Bronchial epithelial cell (primary cell): ENCODE measurements around the gene RALGDS. TPM values are rescaled to one million over a fixed set of nuclear protein-coding genes. Genes with fewer than 3 reads are reported as not detected.
A peak's percentile ranks its signal among the peaks of the same experiment; 100 is the strongest.

Experiments
- DNase-seq: peaks from one replicate; pipeline ENCODE4 v3.0.0-alpha.2; 2010; ENCODE audit warnings: low read depth
- FAIRE-seq: peaks from 2 replicates; lab custom pipeline; 2011; peaks lifted over from hg19 to GRCh38; lab: Jason Lieb, UNC
- H3K27me3 ChIP-seq: 2 replicates; pipeline ENCODE4 v1.5.1; 2011; ENCODE audit warnings: low read length; ENCODE audit not compliant: control insufficient read depth, insufficient read depth
- H3K36me3 ChIP-seq: 2 replicates; pipeline ENCODE4 v1.5.1; 2011; ENCODE audit warnings: low read length; ENCODE audit not compliant: control insufficient read depth, insufficient read depth
- H3K4me3 ChIP-seq: 2 replicates; pipeline ENCODE4 v1.5.1; 2011; ENCODE audit warnings: mild to moderate bottlenecking, low read depth, low read length, control low read depth
- CTCF ChIP-seq: IDR thresholded peaks from 2 replicates; pipeline ENCODE4 v1.5.1; 2011; ENCODE audit warnings: mild to moderate bottlenecking, moderate library complexity, low read length, control low read depth, inconsistent platforms; ENCODE audit not compliant: insufficient read depth, severe bottlenecking
- total RNA-seq: library from RNA; depleted of rRNA; stranded (reverse); fragments of >200 nt; gene quantifications from 2 replicates; pipeline ENCODE4 v1.2.1, GENCODE V29; 2014

The RALGDS gene
- total RNA-seq, 1 donor from 2014 or later = 18.7 TPM

DNA sequence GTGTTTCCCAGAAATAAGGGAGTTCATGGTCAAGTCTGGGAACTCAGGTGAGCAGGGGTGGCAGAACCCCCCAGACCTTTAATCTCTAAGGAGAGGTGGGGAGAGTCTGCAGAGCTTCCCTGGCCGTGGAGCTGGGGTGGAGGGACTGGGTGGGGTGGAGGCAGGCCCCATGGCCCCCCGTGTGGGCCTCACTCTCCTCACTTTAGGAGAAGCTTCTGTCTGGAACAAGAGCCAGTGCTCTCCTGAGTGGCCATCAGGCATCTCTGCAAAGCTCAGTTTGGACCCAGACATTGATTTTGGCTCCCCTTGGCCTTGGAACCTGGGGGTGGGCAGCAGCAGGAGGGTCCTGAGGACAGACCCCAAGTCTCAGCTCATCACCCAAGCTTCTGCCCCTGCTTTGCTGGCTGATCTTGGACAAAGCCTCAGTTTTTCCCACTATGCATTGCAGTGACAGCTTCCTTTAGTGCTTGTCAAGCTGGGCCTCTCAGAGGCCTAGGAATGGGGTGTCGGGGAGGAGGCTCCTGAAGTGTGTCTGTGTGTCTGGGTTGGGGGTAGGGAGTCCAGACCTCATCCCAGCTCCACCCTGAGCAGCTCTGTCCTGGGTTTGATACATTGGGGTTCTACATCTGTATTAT, 46.2 kb upstream of the RALGDS start:
- Histone ChIP-seq H3K27me3 (peaks cover 11% of the 10 kb centered on the region), H3K4me3 (no peak overlapping the region), H3K36me3 (no peaks in the 10 kb centered on the region)
- FAIRE-seq = no peak
- TF ChIP-seq CTCF = no peak
- no peak for DNase-seq

DNA sequence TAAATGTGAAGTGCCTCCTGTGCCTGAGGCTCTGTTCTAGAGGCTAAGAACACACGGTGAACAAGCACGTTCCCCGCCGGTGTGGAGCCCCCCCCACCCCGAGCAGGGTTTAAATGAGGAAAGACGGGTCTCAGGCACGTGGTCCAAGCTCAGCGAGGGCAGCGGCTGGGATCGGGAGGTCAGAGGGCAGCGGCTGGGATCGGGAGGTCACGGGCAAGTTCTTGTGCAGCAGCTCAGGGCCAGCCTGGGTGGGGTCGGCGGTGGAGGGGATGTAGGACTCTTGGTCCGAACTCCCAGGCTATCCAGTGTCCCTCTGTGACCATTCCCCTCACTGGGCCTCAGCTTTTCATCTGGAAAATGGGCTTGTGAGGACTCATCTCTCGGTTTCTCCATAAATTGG, 45.4 kb upstream of the RALGDS start:
- no peak for DNase-seq
- TF ChIP-seq CTCF = no peak
- Histone ChIP-seq H3K27me3 (peaks cover 8% of the 10 kb centered on the region), H3K36me3 (no peaks in the 10 kb centered on the region), H3K4me3 (no peak overlapping the region)
- FAIRE-seq = no peak

DNA sequence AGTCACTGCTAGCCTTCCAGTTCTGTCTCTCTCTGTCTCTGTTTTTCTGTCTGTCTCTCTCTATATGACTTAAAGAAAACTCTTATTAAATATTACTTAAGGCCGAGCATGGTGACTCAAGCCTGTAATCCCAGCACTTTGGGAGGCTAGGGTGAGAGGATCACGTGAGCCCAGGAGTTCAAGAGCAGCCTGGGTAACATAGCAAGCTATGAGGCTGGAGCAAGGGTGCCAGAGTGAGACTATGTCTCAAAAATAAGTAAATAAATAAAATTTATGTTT, 44.4 kb upstream of the RALGDS start:
- peaks cover 8% of the 10 kb centered on the region for H3K27me3 ChIP-seq
- H3K36me3 ChIP-seq = no peaks in the 10 kb centered on the region
- DNase-seq (no peak), FAIRE-seq (no peak)
- H3K4me3 ChIP-seq = no peak overlapping the region
- TF ChIP-seq CTCF = no peak

- no peaks in the 10 kb centered on the region for H3K36me3 ChIP-seq
- H3K4me3 ChIP-seq = peak overlapping the region; percentile 46
- TF ChIP-seq CTCF = no peak
- DNase-seq = no peak
- no peak for FAIRE-seq
- H3K27me3 ChIP-seq = peaks cover 8% of the 10 kb centered on the region
Observed at GRCh38 chr9:133164191-133164590, 43.2 kb upstream of the RALGDS start.

- no peaks in the 10 kb centered on the region for H3K36me3 ChIP-seq
- FAIRE-seq (no peak), DNase-seq (no peak)
- H3K27me3 ChIP-seq = peaks cover 8% of the 10 kb centered on the region
- H3K4me3 ChIP-seq = peak within 1 kb of the TSS; percentile 46
- TF ChIP-seq CTCF = no peak
Observed at GRCh38 chr9:133163504-133164172, 42.6 kb upstream of the RALGDS start, which contains the start of gene GBGT1. Gene GBGT1 (minus strand): TSS chr9:133163914. CDS start chr9:133162412, 1,502 bp downstream.
